ENCODE data around the gene GNAS. TPM values are rescaled to one million over a fixed set of nuclear protein-coding genes. Genes with fewer than 3 reads are reported as not detected.

Gene GNAS
- total RNA-seq, 1 donor from 2014 or later: 875 TPM

- no peak for DNase-seq (ENCODE audit: extremely low spot score in 2 of 2)
- Histone ChIP-seq H3K27me3 (no peaks in the 10 kb centered on the region), H3K36me3 (peaks cover 5 to 80% of the 10 kb centered on the region in 2 donors), H3K9me3 (no peaks in the 10 kb centered on the region), H3K27ac (peak overlapping the region; percentile 73), H3K4me1 (peaks cover 48% of the 10 kb centered on the region), H3K4me3 (no peak overlapping the region)
- TF ChIP-seq POLR2A (IDR thresholded peaks at IDR 0.05) (no peak), POLR2AphosphoS5 (IDR thresholded peaks at IDR 0.05; ENCODE audit: insufficient read depth in 1 of 2, low read depth in 1 of 2) (peak; percentile 19 to 77)
- intact Hi-C loops (cut with DNase I): no loop called here
Observed at GRCh38 chr20:58907320-58908137, 55.0 kb downstream of the GNAS start.

- Histone ChIP-seq H3K9me3 (no peaks in the 10 kb centered on the region), H3K27ac (peak overlapping the region; percentile 73), H3K27me3 (no peaks in the 10 kb centered on the region), H3K4me1 (peaks cover 41% of the 10 kb centered on the region), H3K4me3 (no peak overlapping the region), H3K36me3 (peaks cover 5 to 78% of the 10 kb centered on the region in 2 donors)
- DNase-seq (ENCODE audit: extremely low spot score in 2 of 2): no peak
- no peak for TF ChIP-seq POLR2AphosphoS5 (IDR thresholded peaks at IDR 0.05; ENCODE audit: insufficient read depth in 1 of 2, low read depth in 1 of 2)
- no peak for TF ChIP-seq POLR2A (IDR thresholded peaks at IDR 0.05)
- TF ChIP-seq, protein P1, sequence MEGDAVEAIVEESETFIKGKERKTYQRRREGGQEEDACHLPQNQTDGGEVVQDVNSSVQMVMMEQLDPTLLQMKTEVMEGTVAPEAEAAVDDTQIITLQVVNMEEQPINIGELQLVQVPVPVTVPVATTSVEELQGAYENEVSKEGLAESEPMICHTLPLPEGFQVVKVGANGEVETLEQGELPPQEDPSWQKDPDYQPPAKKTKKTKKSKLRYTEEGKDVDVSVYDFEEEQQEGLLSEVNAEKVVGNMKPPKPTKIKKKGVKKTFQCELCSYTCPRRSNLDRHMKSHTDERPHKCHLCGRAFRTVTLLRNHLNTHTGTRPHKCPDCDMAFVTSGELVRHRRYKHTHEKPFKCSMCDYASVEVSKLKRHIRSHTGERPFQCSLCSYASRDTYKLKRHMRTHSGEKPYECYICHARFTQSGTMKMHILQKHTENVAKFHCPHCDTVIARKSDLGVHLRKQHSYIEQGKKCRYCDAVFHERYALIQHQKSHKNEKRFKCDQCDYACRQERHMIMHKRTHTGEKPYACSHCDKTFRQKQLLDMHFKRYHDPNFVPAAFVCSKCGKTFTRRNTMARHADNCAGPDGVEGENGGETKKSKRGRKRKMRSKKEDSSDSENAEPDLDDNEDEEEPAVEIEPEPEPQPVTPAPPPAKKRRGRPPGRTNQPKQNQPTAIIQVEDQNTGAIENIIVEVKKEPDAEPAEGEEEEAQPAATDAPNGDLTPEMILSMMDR (IDR thresholded peaks at IDR 0.05): no peak
- intact Hi-C loops (cut with DNase I): no loop called here
Observed at GRCh38 chr20:58908221-58908620, 55.7 kb downstream of the GNAS start.

DNA sequence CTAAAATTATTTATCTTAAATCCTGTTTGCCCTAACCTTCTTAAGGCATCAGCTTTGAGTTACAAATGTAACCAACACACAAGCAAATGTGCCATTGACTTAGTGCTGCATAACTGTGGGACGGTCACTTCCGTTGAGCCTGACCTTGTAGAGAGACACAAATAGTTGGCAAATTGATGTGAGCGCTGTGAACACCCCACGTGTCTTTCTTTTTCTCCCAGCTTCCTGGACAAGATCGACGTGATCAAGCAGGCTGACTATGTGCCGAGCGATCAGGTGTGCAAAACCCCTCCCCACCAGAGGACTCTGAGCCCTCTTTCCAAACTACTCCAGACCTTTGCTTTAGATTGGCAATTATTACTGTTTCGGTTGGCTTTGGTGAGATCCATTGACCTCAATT, 56.4 kb downstream of the GNAS start:
- no peak overlapping the region for H3K4me3 ChIP-seq
- H3K27ac ChIP-seq: no peak overlapping the region
- H3K27me3 ChIP-seq: no peaks in the 10 kb centered on the region
- H3K36me3 ChIP-seq: peaks cover 5 to 71% of the 10 kb centered on the region in 2 donors
- intact Hi-C loops (cut with DNase I): no loop called here
- TF ChIP-seq POLR2A (IDR thresholded peaks at IDR 0.05) (no peak), POLR2AphosphoS5 (IDR thresholded peaks at IDR 0.05; ENCODE audit: insufficient read depth in 1 of 2, low read depth in 1 of 2) (no peak)
- TF ChIP-seq, protein P1 (IDR thresholded peaks at IDR 0.05): no peak
- H3K4me1 ChIP-seq: peaks cover 35% of the 10 kb centered on the region
- H3K9me3 ChIP-seq: no peaks in the 10 kb centered on the region
- DNase-seq (ENCODE audit: extremely low spot score in 2 of 2): no peak

GRCh38 chr20:58909585-58909984, 57.1 kb downstream of the GNAS start:
- DNase-seq (ENCODE audit: extremely low spot score in 2 of 2): no peak
- intact Hi-C loops (cut with DNase I): no loop called here

GRCh38 chr20:58910473-58910872, 58.0 kb downstream of the GNAS start:
- H3K27me3 ChIP-seq: no peaks in the 10 kb centered on the region
- TF ChIP-seq POLR2A (IDR thresholded peaks at IDR 0.05) (no peak), POLR2AphosphoS5 (IDR thresholded peaks at IDR 0.05; ENCODE audit: insufficient read depth in 1 of 2, low read depth in 1 of 2) (no peak)
- TF ChIP-seq, protein P1 (IDR thresholded peaks at IDR 0.05): no peak
- no peak for DNase-seq (ENCODE audit: extremely low spot score in 2 of 2)
- peaks cover 35% of the 10 kb centered on the region for H3K4me1 ChIP-seq
- H3K27ac ChIP-seq: no peak overlapping the region
- peaks cover 5 to 55% of the 10 kb centered on the region in 2 donors for H3K36me3 ChIP-seq
- intact Hi-C loops (cut with DNase I): no loop called here
- no peak overlapping the region for H3K4me3 ChIP-seq
- no peaks in the 10 kb centered on the region for H3K9me3 ChIP-seq

More at GRCh38 chr20:58909585-58909984, 57.1 kb downstream of the GNAS start:
- Histone ChIP-seq H3K9me3 (no peaks in the 10 kb centered on the region), H3K27ac (no peak overlapping the region), H3K27me3 (no peaks in the 10 kb centered on the region), H3K4me1 (peaks cover 35% of the 10 kb centered on the region), H3K36me3 (peaks cover 5 to 64% of the 10 kb centered on the region in 2 donors), H3K4me3 (no peak overlapping the region)
- TF ChIP-seq POLR2AphosphoS5 (IDR thresholded peaks at IDR 0.05; ENCODE audit: insufficient read depth in 1 of 2, low read depth in 1 of 2): no peak
- TF ChIP-seq, protein P1 (IDR thresholded peaks at IDR 0.05): no peak
- TF ChIP-seq POLR2A (IDR thresholded peaks at IDR 0.05): no peak

All from vagina (tissue), 2 donors.